Neutrophil (primary cell): ENCODE measurements around the gene UQCC2.

ENCODE experiments used
- H3K27ac ChIP-seq: fragments of 200-600 bp; sonication (generic); 2 replicates; pipeline ENCODE4 v1.5.1; 2016; ENCODE audit warnings: mild to moderate bottlenecking, moderate library complexity
- H3K27me3 ChIP-seq: fragments of 200-600 bp; sonication (generic); 2 replicates; pipeline ENCODE4 v1.6.0; 2016; ENCODE audit warnings: mild to moderate bottlenecking
- H3K36me3 ChIP-seq: fragments of 200-600 bp; sonication (generic); 2 replicates; pipeline ENCODE4 v1.5.1; 2017
- H3K4me1 ChIP-seq, 2 experiments: fragments of 200-600 bp in 1 of 2; sonication (generic) in 1 of 2; 1 replicate in 1 of 2; 2 replicates in 1 of 2; pipeline versions ENCODE4 v1.5.1 to v1.6.1; 2013 to 2016; ENCODE audit warnings: low read depth in 1 of 2, low read length in 1 of 2, mild to moderate bottlenecking in 1 of 2, moderate library complexity in 1 of 2; ENCODE audit not compliant: control insufficient read depth in 1 of 2, insufficient read depth in 1 of 2
- H3K4me3 ChIP-seq, 2 experiments: fragments of 200-600 bp in 1 of 2; sonication (generic) in 1 of 2; 1 replicate in 1 of 2; 2 replicates in 1 of 2; pipeline ENCODE4 v1.5.1; 2013 to 2016; ENCODE audit warnings: low read depth in 1 of 2, low read length in 1 of 2, mild to moderate bottlenecking in 1 of 2, moderate library complexity in 1 of 2
- H3K9me3 ChIP-seq: fragments of 200-600 bp; sonication (generic); 2 replicates; pipeline ENCODE4 v1.5.1; 2016
- TF ChIP-seq, protein P1 (sequence below): fragments of 200-600 bp; sonication (generic); IDR thresholded peaks from 2 replicates; pipeline ENCODE4 v1.5.1; 2016; ENCODE audit warnings: antibody characterized with exemption

UQCC2 gene

DNA sequence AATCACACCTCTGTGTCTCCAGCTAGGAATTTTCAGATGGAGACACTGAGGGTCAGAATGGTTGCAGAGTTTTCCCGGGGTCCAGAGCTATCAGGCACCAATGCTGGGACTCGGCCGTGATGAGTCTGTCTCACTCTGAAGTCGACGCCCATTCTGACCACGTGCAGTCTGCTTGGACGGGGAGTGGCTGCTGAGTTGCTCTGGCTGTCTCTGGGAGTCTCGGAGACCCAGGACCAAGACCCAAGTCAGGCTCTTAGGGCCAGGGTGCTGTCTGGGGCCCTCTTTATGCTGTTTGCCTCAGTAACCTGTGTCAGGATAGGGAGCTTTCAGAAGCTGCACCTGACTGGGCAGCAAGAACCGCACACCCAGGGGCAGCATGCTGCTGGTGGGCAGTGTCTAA, 30.6 kb upstream of the UQCC2 start:
- peaks cover 39 to 40% of the 10 kb centered on the region in 2 experiments for H3K4me1 ChIP-seq
- no peaks in the 10 kb centered on the region for H3K36me3 ChIP-seq
- H3K4me3 ChIP-seq = no peak overlapping the region
- H3K27ac ChIP-seq = no peak overlapping the region
- H3K9me3 ChIP-seq = no peaks in the 10 kb centered on the region
- TF ChIP-seq, protein P1, sequence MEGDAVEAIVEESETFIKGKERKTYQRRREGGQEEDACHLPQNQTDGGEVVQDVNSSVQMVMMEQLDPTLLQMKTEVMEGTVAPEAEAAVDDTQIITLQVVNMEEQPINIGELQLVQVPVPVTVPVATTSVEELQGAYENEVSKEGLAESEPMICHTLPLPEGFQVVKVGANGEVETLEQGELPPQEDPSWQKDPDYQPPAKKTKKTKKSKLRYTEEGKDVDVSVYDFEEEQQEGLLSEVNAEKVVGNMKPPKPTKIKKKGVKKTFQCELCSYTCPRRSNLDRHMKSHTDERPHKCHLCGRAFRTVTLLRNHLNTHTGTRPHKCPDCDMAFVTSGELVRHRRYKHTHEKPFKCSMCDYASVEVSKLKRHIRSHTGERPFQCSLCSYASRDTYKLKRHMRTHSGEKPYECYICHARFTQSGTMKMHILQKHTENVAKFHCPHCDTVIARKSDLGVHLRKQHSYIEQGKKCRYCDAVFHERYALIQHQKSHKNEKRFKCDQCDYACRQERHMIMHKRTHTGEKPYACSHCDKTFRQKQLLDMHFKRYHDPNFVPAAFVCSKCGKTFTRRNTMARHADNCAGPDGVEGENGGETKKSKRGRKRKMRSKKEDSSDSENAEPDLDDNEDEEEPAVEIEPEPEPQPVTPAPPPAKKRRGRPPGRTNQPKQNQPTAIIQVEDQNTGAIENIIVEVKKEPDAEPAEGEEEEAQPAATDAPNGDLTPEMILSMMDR = no peak
- H3K27me3 ChIP-seq = no peaks in the 10 kb centered on the region

DNA sequence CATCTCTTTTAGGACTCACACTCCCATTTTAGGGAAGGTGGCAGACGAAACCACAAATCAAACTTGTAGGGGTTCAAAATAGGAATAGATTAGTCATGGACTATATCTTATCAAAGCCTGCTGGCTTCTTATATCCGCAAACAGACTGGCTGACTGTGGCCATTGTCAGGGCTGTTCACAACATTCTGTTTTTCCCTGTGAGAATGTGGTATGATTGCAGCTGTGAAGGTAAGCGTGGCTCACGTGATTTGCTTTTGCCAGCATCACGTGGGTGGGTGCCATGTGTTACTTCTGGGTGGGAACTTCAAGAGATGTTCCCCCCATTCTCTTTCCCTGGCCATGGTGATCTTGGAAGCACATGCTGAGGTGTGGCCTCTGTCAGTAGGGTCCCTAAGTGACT, 29.3 kb upstream of the UQCC2 start:
- Histone ChIP-seq H3K36me3 (no peaks in the 10 kb centered on the region), H3K4me1 (peaks cover 39 to 40% of the 10 kb centered on the region in 2 experiments), H3K27ac (no peak overlapping the region), H3K9me3 (no peaks in the 10 kb centered on the region), H3K4me3 (no peak overlapping the region), H3K27me3 (no peaks in the 10 kb centered on the region)
- TF ChIP-seq, protein P1 = no peak

DNA sequence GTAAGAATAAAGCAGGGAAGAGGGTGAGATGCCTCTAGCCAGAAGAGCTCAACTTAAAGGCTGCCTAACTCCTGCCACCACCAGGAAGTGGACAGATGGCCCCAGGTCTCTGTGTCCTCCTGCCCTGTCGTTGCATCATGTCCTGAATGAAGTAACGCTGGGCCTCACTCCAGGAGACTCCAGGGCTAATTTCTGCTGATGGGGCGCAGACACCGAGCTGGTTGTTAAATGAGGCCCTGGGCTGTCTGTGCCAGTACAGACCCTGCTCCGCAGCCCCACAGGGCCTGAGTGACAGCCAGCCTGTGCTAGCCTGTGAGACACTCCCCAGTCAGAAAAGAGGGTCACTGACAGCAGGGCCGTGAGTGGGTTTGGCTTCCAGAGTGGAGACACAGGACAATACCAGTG, 28.7 kb upstream of the UQCC2 start:
- Histone ChIP-seq H3K27ac (peak overlapping the region; percentile 81), H3K4me1 (peaks cover 39 to 40% of the 10 kb centered on the region in 2 experiments), H3K36me3 (no peaks in the 10 kb centered on the region), H3K27me3 (no peaks in the 10 kb centered on the region), H3K9me3 (no peaks in the 10 kb centered on the region), H3K4me3 (peak overlapping the region; percentile 19 to 21)
- TF ChIP-seq, protein P1 = no peak

DNA sequence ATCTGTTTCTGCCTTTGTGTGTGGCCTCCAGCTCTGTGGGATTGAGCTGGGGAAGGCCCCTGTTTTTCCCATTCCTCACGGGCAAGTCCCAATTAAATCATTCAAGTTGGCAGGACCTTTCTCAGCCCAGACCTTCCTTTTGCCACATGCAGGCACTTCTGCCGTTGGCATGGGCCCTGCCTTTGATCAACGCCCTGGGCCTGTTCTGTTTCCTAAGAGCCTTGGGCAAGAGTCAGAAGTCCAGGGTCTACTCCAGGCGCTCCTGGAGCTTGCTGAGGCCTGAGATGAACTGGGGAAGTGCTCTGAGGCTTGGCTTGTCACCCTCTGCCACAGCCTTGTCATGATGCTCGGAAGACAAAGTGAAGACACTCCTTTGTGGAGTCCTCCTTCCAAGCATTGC, 28.1 kb upstream of the UQCC2 start:
- H3K4me1 ChIP-seq = peaks cover 35 to 37% of the 10 kb centered on the region in 2 experiments
- H3K27me3 ChIP-seq = no peaks in the 10 kb centered on the region
- H3K9me3 ChIP-seq = no peaks in the 10 kb centered on the region
- TF ChIP-seq, protein P1 = no peak
- peak overlapping the region in 1 of 2 experiments; percentile 19 for H3K4me3 ChIP-seq
- peak overlapping the region; percentile 81 for H3K27ac ChIP-seq
- H3K36me3 ChIP-seq = no peaks in the 10 kb centered on the region

DNA sequence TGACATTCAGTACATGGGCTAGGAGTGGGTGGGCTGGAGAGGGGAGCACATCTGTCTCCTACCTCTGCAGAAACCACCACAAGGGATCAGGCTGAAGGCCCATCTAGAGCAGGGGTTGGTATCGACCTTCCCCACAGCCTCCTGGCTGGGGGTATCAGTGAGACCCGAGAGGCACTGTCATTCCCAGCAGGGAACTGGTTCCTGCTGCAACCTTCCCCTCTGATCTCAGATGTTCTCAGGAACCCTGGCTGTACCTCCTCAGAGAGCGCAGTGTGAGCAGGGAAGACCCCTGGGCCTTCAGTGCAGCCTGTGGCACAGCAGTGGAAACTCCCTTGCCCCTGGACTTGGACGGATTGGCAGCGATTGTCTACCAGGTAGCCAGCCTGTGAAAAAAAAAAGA, 27.4 kb upstream of the UQCC2 start:
- TF ChIP-seq, protein P1 = no peak
- Histone ChIP-seq H3K27me3 (no peaks in the 10 kb centered on the region), H3K4me1 (peaks cover 28 to 30% of the 10 kb centered on the region in 2 experiments), H3K4me3 (no peak overlapping the region), H3K27ac (peak overlapping the region; percentile 81), H3K9me3 (no peaks in the 10 kb centered on the region), H3K36me3 (no peaks in the 10 kb centered on the region)

DNA sequence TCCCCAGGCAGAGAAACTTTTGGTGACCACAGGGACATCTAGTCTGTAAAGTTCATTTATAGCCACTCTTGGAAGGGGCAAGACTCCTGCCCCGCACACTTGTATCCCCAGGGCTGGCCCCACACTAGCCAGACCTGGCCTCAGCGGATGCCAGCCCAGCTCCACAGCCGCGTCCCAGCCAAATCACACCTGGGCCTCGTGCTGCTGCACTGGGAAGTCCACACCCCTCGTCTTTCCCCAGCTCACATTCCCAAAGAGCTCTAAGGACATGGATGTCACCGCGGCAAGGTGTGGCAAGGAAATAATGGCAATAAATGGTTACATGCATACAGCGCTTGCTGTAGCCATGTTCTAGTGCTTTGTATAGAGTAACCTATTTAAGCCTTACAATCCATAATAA, 26.7 kb upstream of the UQCC2 start:
- no peaks in the 10 kb centered on the region for H3K9me3 ChIP-seq
- TF ChIP-seq, protein P1 = no peak
- no peaks in the 10 kb centered on the region for H3K36me3 ChIP-seq
- H3K27ac ChIP-seq = no peak overlapping the region
- H3K27me3 ChIP-seq = no peaks in the 10 kb centered on the region
- H3K4me3 ChIP-seq = no peak overlapping the region
- H3K4me1 ChIP-seq = peaks cover 26 to 29% of the 10 kb centered on the region in 2 experiments
